Activated CD4-positive, alpha-beta T cell treated with anti-CD3 and anti-CD28 coated beads for 48 hours (primary cell): ENCODE results near the gene WNT3A.
"Not testable (repeated sequence)": the region's sequence is repeated elsewhere in the genome, so short reads cannot be mapped to it uniquely, and the experiment has no call there.

Source experiments
- DNase-seq: peaks from one replicate; pipeline ENCODE4 v3.0.0-alpha.2; 2020

The WNT3A gene

GRCh38 chr1:228012555-228012954, 5.8 kb downstream of the WNT3A start:
- DNase-seq: no peak

GRCh38 chr1:228013131-228013934, 6.5 kb downstream of the WNT3A start:
- DNase-seq: no peak

GRCh38 chr1:228013935-228014930, 7.4 kb downstream of the WNT3A start:
- no peak for DNase-seq

GRCh38 chr1:228015276-228016180, 8.7 kb downstream of the WNT3A start:
- DNase-seq: no peak

GRCh38 chr1:228016181-228016510, 9.3 kb downstream of the WNT3A start:
- DNase-seq: no peak

GRCh38 chr1:228016653-228017355, 10.0 kb downstream of the WNT3A start:
- no peak for DNase-seq

GRCh38 chr1:228017356-228018124, 10.7 kb downstream of the WNT3A start:
- DNase-seq: no peak

- no peak for DNase-seq
Measured at GRCh38 chr1:228018125-228018398, 11.3 kb downstream of the WNT3A start.

GRCh38 chr1:228018961-228019721, 12.3 kb downstream of the WNT3A start:
- no peak for DNase-seq

GRCh38 chr1:228019722-228020083, 12.9 kb downstream of the WNT3A start:
- not testable (repeated sequence) for DNase-seq

- no peak for DNase-seq
Measured at GRCh38 chr1:228020686-228021354, 14.0 kb downstream of the WNT3A start.

GRCh38 chr1:228021355-228022030, 14.7 kb downstream of the WNT3A start:
- DNase-seq: no peak

- DNase-seq: no peak
Measured at GRCh38 chr1:228022571-228023293, 15.9 kb downstream of the WNT3A start.

GRCh38 chr1:228023294-228023639, 16.5 kb downstream of the WNT3A start:
- DNase-seq: no peak

GRCh38 chr1:228029281-228029680, 22.5 kb downstream of the WNT3A start:
- no peak for DNase-seq

GRCh38 chr1:228030451-228031201, 23.8 kb downstream of the WNT3A start:
- no peak for DNase-seq

GRCh38 chr1:228031276-228031995, 24.6 kb downstream of the WNT3A start:
- no peak for DNase-seq

- no peak for DNase-seq
Measured at GRCh38 chr1:228032041-228032440, 25.2 kb downstream of the WNT3A start.
